ENCODE measurements around the gene CIAO1. TPM values are rescaled to one million over a fixed set of nuclear protein-coding genes. Genes with fewer than 3 reads are reported as not detected.

The CIAO1 gene
- total RNA-seq, 2 donors from 2014 or later, result 115 to 123 TPM

- no peak for TF ChIP-seq CTCF (IDR thresholded peaks at IDR 0.05)
- Histone ChIP-seq H3K9me3 (no peaks in the 10 kb centered on the region), H3K4me1 (ENCODE audit: control insufficient read depth in 1 of 2, low read depth in 2 of 2) (peaks cover 4 to 14% of the 10 kb centered on the region in 2 donors), H3K27ac (no peak overlapping the region), H3K36me3 (no peaks in the 10 kb centered on the region), H3K4me3 (no peak overlapping the region), H3K27me3 (replicated peaks; ENCODE audit: insufficient read depth) (no peaks in the 10 kb centered on the region)
- ATAC-seq (ENCODE audit: insufficient number of reproducible peaks, low FRiP score, low read depth) (no peak), DNase-seq (ENCODE audit: low spot score) (no peak)
These were observed 20.2 kb upstream of the CIAO1 start for GRCh38 chr2:96245609-96246390.

DNA sequence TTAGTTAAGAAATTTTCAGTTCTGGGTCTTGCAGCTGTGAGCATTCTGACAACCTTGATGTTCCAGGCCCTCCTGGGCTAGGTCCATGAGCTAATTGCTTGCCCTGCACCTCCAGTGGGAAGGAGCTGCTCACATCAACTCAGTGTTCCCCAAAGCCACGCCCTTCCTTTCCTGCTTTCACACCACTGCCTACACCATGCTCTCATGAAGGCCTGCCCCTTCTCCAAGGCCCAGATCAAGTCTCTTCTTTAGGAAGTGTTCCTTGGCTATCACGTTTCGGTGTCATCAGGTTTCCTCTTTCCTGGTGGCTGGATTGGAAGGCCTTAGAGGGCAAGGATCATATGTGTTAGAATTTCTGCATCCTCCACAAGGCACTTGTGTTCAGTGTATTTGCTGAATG, 19.0 kb upstream of the CIAO1 start:
- no peak overlapping the region for H3K27ac ChIP-seq
- ATAC-seq (ENCODE audit: insufficient number of reproducible peaks, low FRiP score, low read depth), result no peak
- no peaks in the 10 kb centered on the region for H3K27me3 ChIP-seq (replicated peaks; ENCODE audit: insufficient read depth)
- TF ChIP-seq CTCF (IDR thresholded peaks at IDR 0.05), result no peak
- no peaks in the 10 kb centered on the region for H3K9me3 ChIP-seq
- H3K4me1 ChIP-seq (ENCODE audit: control insufficient read depth in 1 of 2, low read depth in 2 of 2), result peaks cover 12 to 25% of the 10 kb centered on the region in 2 donors
- DNase-seq (ENCODE audit: low spot score), result no peak
- H3K36me3 ChIP-seq, result no peaks in the 10 kb centered on the region
- no peak overlapping the region for H3K4me3 ChIP-seq

DNA sequence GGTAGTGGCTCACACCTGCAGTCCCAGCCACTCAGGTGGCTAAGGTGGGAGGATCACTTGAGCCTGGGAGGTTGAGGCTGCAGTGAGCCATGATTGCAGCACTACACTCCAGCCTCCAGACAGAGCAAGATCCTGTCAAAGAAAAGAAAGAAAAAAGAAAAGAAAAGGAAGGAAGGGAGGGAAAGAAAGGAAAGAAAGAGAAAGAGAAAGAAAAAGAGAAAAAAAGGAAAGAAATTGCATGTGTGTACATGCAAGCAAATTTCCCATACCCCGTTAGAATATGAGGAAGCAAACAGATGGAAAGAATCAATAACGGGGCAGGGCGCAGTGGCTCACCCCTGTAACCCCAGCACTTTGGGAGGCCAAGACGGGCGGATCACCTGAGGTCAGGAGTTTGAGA, 18.1 kb upstream of the CIAO1 start:
- DNase-seq (ENCODE audit: low spot score) (no peak), ATAC-seq (ENCODE audit: insufficient number of reproducible peaks, low FRiP score, low read depth) (no peak)
- TF ChIP-seq CTCF (IDR thresholded peaks at IDR 0.05), result no peak
- no peak overlapping the region for H3K27ac ChIP-seq
- H3K9me3 ChIP-seq, result no peaks in the 10 kb centered on the region
- no peak overlapping the region for H3K4me3 ChIP-seq
- H3K27me3 ChIP-seq (replicated peaks; ENCODE audit: insufficient read depth), result no peaks in the 10 kb centered on the region
- peaks cover 15 to 29% of the 10 kb centered on the region in 2 donors for H3K4me1 ChIP-seq (ENCODE audit: control insufficient read depth in 1 of 2, low read depth in 2 of 2)
- peaks cover 8% of the 10 kb centered on the region for H3K36me3 ChIP-seq

GRCh38 chr2:96248624-96249023, 17.4 kb upstream of the CIAO1 start:
- peaks cover 15 to 29% of the 10 kb centered on the region in 2 donors for H3K4me1 ChIP-seq (ENCODE audit: control insufficient read depth in 1 of 2, low read depth in 2 of 2)
- no peaks in the 10 kb centered on the region for H3K9me3 ChIP-seq
- no peak for DNase-seq (ENCODE audit: low spot score)
- ATAC-seq (ENCODE audit: insufficient number of reproducible peaks, low FRiP score, low read depth), result no peak
- no peak overlapping the region for H3K27ac ChIP-seq
- TF ChIP-seq CTCF (IDR thresholded peaks at IDR 0.05), result no peak
- H3K4me3 ChIP-seq, result no peak overlapping the region
- H3K27me3 ChIP-seq (replicated peaks; ENCODE audit: insufficient read depth), result no peaks in the 10 kb centered on the region
- peaks cover 15% of the 10 kb centered on the region for H3K36me3 ChIP-seq

DNA sequence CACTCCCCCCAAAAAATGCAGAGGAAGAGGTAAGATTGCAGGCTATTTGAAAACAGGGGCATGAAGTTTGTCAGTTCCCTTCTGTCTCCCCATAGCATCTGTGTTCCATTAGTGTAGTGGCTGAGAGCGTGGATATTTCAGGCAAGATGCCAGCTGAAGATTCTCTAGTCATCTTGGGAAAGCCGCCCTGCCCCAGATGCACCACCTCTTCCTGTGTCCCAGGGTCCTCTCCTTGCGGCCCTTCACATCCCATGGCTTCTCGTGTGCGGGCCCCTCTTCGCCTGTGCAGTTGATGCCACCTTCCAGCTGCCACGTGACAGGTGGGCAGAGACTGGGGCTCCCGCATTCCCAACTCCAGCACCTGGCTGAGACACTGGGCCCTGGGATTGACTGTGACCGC, 16.4 kb upstream of the CIAO1 start:
- ATAC-seq (ENCODE audit: insufficient number of reproducible peaks, low FRiP score, low read depth), result no peak
- Histone ChIP-seq H3K4me1 (ENCODE audit: control insufficient read depth in 1 of 2, low read depth in 2 of 2) (peaks cover 15 to 29% of the 10 kb centered on the region in 2 donors), H3K27me3 (replicated peaks; ENCODE audit: insufficient read depth) (no peaks in the 10 kb centered on the region), H3K9me3 (no peaks in the 10 kb centered on the region), H3K27ac (peak overlapping the region; percentile 71 to 85), H3K36me3 (peaks cover 22% of the 10 kb centered on the region), H3K4me3 (no peak overlapping the region)
- DNase-seq (ENCODE audit: low spot score), result no peak
- TF ChIP-seq CTCF (IDR thresholded peaks at IDR 0.05), result no peak

Data from thoracic aorta (tissue), 2 donors.